DOHH2 (cell line): ENCODE results near the gene TANGO2.

Source experiments
- EZH2phosphoT487 ChIP-seq: fragments of 200-600 bp; sonication (generic); IDR thresholded peaks from 2 replicates; pipeline ENCODE4 v1.6.1; 2017; ENCODE audit warnings: borderline replicate concordance, mild to moderate bottlenecking, antibody characterized with exemption, low read length, moderate library complexity, mixed read lengths
- TF ChIP-seq, protein P1 (sequence below): fragments of 200-600 bp; sonication (generic); IDR thresholded peaks from one replicate; pipeline ENCODE4 v1.5.1; 2014; ENCODE audit warnings: antibody characterized with exemption, mild to moderate bottlenecking, low read depth, low read length; ENCODE audit not compliant: poor library complexity, severe bottlenecking

DNA sequence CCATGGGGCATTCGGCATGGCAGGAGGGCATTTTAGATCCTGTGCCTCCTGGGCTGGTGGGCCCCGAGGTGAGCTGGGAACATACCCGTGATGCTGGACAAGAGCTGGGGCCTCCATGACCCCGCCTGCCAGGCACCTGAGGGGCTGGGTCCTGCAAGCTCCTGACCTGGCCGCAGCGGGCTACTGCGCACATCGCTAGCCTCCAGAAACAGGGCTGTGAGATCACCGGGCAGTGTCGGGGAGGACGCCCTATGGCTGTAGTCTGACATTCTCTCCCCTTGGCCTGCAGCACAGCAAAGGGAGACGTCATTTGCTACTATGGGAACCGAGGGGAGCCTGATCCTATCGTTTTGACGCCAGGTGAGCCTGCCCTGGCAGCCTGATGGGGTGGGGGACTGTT, 34.7 kb downstream of the TANGO2 start:
- TF ChIP-seq, protein P1, sequence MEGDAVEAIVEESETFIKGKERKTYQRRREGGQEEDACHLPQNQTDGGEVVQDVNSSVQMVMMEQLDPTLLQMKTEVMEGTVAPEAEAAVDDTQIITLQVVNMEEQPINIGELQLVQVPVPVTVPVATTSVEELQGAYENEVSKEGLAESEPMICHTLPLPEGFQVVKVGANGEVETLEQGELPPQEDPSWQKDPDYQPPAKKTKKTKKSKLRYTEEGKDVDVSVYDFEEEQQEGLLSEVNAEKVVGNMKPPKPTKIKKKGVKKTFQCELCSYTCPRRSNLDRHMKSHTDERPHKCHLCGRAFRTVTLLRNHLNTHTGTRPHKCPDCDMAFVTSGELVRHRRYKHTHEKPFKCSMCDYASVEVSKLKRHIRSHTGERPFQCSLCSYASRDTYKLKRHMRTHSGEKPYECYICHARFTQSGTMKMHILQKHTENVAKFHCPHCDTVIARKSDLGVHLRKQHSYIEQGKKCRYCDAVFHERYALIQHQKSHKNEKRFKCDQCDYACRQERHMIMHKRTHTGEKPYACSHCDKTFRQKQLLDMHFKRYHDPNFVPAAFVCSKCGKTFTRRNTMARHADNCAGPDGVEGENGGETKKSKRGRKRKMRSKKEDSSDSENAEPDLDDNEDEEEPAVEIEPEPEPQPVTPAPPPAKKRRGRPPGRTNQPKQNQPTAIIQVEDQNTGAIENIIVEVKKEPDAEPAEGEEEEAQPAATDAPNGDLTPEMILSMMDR, result no peak
- no peak for TF ChIP-seq EZH2phosphoT487
